Hepatocyte (in vitro differentiated cells): Measurements from ENCODE around the gene MTIF3. TPM values are rescaled to one million over a fixed set of nuclear protein-coding genes. Genes with fewer than 3 reads are reported as not detected.
"Not testable (repeated sequence)": the region's sequence is repeated elsewhere in the genome, so short reads cannot be mapped to it uniquely, and the experiment has no call there.

ENCODE experiments used
- DNase-seq: peaks from one replicate; pipeline ENCODE4 v3.0.0-alpha.2; 2016; ENCODE audit warnings: low spot score
- H2AFZ ChIP-seq: fragments of 200-600 bp; sonication (generic); 2 replicates; pipeline ENCODE4 v1.6.0; 2016; ENCODE audit warnings: antibody characterized with exemption, mild to moderate bottlenecking
- H3K27ac ChIP-seq: fragments of 200-600 bp; sonication (generic); 2 replicates; pipeline ENCODE4 v1.5.1; 2016; ENCODE audit warnings: mild to moderate bottlenecking
- H3K27me3 ChIP-seq: fragments of 200-600 bp; sonication (generic); 2 replicates; pipeline ENCODE4 v1.6.1; 2016
- H3K36me3 ChIP-seq: fragments of 200-600 bp; sonication (generic); replicated peaks from 2 replicates; pipeline ENCODE4 v1.5.1; 2016; ENCODE audit warnings: low read depth; ENCODE audit not compliant: insufficient read depth
- H3K4me1 ChIP-seq: fragments of 200-600 bp; sonication (generic); 2 replicates; pipeline ENCODE4 v1.5.1; 2016; ENCODE audit warnings: mild to moderate bottlenecking, moderate library complexity; ENCODE audit not compliant: insufficient read depth
- H3K4me2 ChIP-seq: fragments of 200-600 bp; sonication (generic); 2 replicates; pipeline ENCODE4 v1.6.0; 2016
- H3K4me3 ChIP-seq: fragments of 200-600 bp; sonication (generic); 2 replicates; pipeline ENCODE4 v1.5.1; 2016; ENCODE audit warnings: mild to moderate bottlenecking
- H3K79me2 ChIP-seq: fragments of 200-600 bp; sonication (generic); 2 replicates; pipeline ENCODE4 v1.6.0; 2017; ENCODE audit warnings: mild to moderate bottlenecking
- H3K9me2 ChIP-seq: fragments of 200-600 bp; sonication (generic); replicated peaks from 2 replicates; pipeline ENCODE4 v1.6.0; 2017; ENCODE audit warnings: mild to moderate bottlenecking; ENCODE audit not compliant: insufficient read depth
- H3K9me3 ChIP-seq: fragments of 200-600 bp; sonication (generic); 2 replicates; pipeline ENCODE4 v1.5.1; 2016; ENCODE audit warnings: low read depth, mild to moderate bottlenecking
- H4K20me1 ChIP-seq: fragments of 200-600 bp; sonication (generic); 2 replicates; pipeline ENCODE4 v1.6.0; 2016; ENCODE audit warnings: mild to moderate bottlenecking; ENCODE audit not compliant: insufficient read depth, poor library complexity, severe bottlenecking
- CTCF ChIP-seq: fragments of 200-600 bp; sonication (generic); IDR thresholded peaks from 2 replicates; pipeline ENCODE4 v1.5.1; 2016; ENCODE audit warnings: antibody characterized with exemption, mild to moderate bottlenecking; ENCODE audit not compliant: poor library complexity
- EZH2 ChIP-seq: fragments of 200-600 bp; sonication (generic); IDR thresholded peaks from 2 replicates; pipeline ENCODE4 v1.6.1; 2016; ENCODE audit warnings: antibody characterized with exemption, mild to moderate bottlenecking, borderline replicate concordance
- EZH2phosphoT487 ChIP-seq: fragments of 200-600 bp; sonication (generic); IDR thresholded peaks from one replicate; pipeline ENCODE4 v1.6.1; 2018; ENCODE audit warnings: antibody characterized with exemption, mild to moderate bottlenecking, low read depth, moderate library complexity; ENCODE audit not compliant: unreplicated experiment, severe bottlenecking
- WGBS: methylation state at CpG from one replicate; pipeline ENCODE4 v1.1.6; 2016; ENCODE audit warnings: low lambda C conversion rate; ENCODE audit errors: missing lambda C conversion rate; 5-methylcytosine and 5-hydroxymethylcytosine counted together
- polyA plus RNA-seq: library from polyadenylated mRNA; unstranded; fragments of >200 nt; fragmentation: Nextera tagmentation; extraction: Ambion mirVana; gene quantifications from 2 replicates; pipeline ENCODE4 v1.2.1, GENCODE V29; 2016
- total RNA-seq: library from RNA; depleted of rRNA; stranded (reverse); fragments of >200 nt; gene quantifications from 2 replicates; pipeline ENCODE4 v1.2.3, GENCODE V29; 2014

The MTIF3 gene
- total and polyA plus RNA-seq, 2 experiments from 2014 or later, result 58.0 to 66.7 TPM

GRCh38 chr13:27403727-27404385 is 46.5 kb downstream of the MTIF3 start:
- Histone ChIP-seq H3K9me3 (no peaks in the 10 kb centered on the region), H3K27ac (peak overlapping the region; percentile 91), H3K27me3 (no peaks in the 10 kb centered on the region), H3K9me2 (no peaks in the 10 kb centered on the region), H3K36me3 (no peaks in the 10 kb centered on the region), H3K4me3 (no peak overlapping the region), H4K20me1 (no peaks in the 10 kb centered on the region), H3K4me1 (peaks cover 33% of the 10 kb centered on the region), H3K79me2 (no peaks in the 10 kb centered on the region), H2AFZ (peak overlapping the region; percentile 52), H3K4me2 (peak overlapping the region; percentile 63)
- 19% methylated on average over 10 of the region's 10 CpGs for WGBS
- peak; percentile 35 for DNase-seq
- TF ChIP-seq CTCF, result no peak
- no peak for TF ChIP-seq EZH2phosphoT487
- no peak for TF ChIP-seq EZH2

- peak; percentile 13 for DNase-seq
- Histone ChIP-seq H4K20me1 (no peaks in the 10 kb centered on the region), H3K4me2 (peak overlapping the region; percentile 63), H3K79me2 (no peaks in the 10 kb centered on the region), H3K4me1 (peaks cover 33% of the 10 kb centered on the region), H3K9me3 (no peaks in the 10 kb centered on the region), H3K27ac (peak overlapping the region; percentile 91), H3K27me3 (no peaks in the 10 kb centered on the region), H3K4me3 (no peak overlapping the region), H2AFZ (no peak overlapping the region), H3K9me2 (no peaks in the 10 kb centered on the region), H3K36me3 (no peaks in the 10 kb centered on the region)
- 29% methylated on average over 3 of the region's 3 CpGs for whole genome bisulfite sequencing
- TF ChIP-seq EZH2, result no peak
- TF ChIP-seq CTCF, result no peak
- TF ChIP-seq EZH2phosphoT487, result no peak
Observed at GRCh38 chr13:27403203-27403678, 47.1 kb downstream of the MTIF3 start.

- no peaks in the 10 kb centered on the region for H3K27me3 ChIP-seq
- TF ChIP-seq CTCF (no peak), EZH2phosphoT487 (no peak)
- peaks cover 33% of the 10 kb centered on the region for H3K4me1 ChIP-seq
- no peak overlapping the region for H2AFZ ChIP-seq
- H3K9me2 ChIP-seq, result no peaks in the 10 kb centered on the region
- H4K20me1 ChIP-seq, result no peaks in the 10 kb centered on the region
- no peak overlapping the region for H3K4me2 ChIP-seq
- no peaks in the 10 kb centered on the region for H3K36me3 ChIP-seq
- H3K27ac ChIP-seq, result no peak overlapping the region
- DNase-seq, result peak; percentile 20
- no peaks in the 10 kb centered on the region for H3K9me3 ChIP-seq
- 58% methylated on average over 3 of the region's 3 CpGs for WGBS
- no peaks in the 10 kb centered on the region for H3K79me2 ChIP-seq
- no peak overlapping the region for H3K4me3 ChIP-seq
Observed at GRCh38 chr13:27401210-27401609, 49.2 kb downstream of the MTIF3 start.

GRCh38 chr13:27400405-27400804 is 50.0 kb downstream of the MTIF3 start:
- peaks cover 37% of the 10 kb centered on the region for H3K4me1 ChIP-seq
- not testable (repeated sequence) for H2AFZ ChIP-seq, H3K9me2 ChIP-seq, H3K27ac ChIP-seq, H3K36me3 ChIP-seq, H3K4me2 ChIP-seq, H3K4me3 ChIP-seq, H3K9me3 ChIP-seq, H3K27me3 ChIP-seq, H3K79me2 ChIP-seq, DNase-seq, H4K20me1 ChIP-seq
- 83% methylated on average over 6 of the region's 6 CpGs for WGBS
